ENCODE results near the gene CUZD1.

CUZD1 gene

GRCh38 chr10:122830965-122831353 is 14.7 kb downstream of the CUZD1 start:
- H3K27ac ChIP-seq (ENCODE audit: low read length): no peak overlapping the region
- H3K27me3 ChIP-seq (ENCODE audit: insufficient read depth, low read length, poor library complexity): peaks cover 3% of the 10 kb centered on the region
- ATAC-seq (ENCODE audit: insufficient read depth, low read depth): no peak
- H3K36me3 ChIP-seq (ENCODE audit: insufficient read depth, low read length): peaks cover 10% of the 10 kb centered on the region; the same call in 1 of the 2 replicates
- H3K9me3 ChIP-seq (ENCODE audit: insufficient read depth, low read length, severe bottlenecking): no peaks in the 10 kb centered on the region
- TF ChIP-seq EZH2 (IDR thresholded peaks at IDR 0.05; ENCODE audit: borderline replicate concordance, low read depth, low read length, severe bottlenecking) (no peak), CTCF (IDR thresholded peaks at IDR 0.05; ENCODE audit: borderline replicate concordance, extremely low read depth, low read length, poor library complexity, severe bottlenecking) (no peak)
- no peak overlapping the region for H2AFZ ChIP-seq (ENCODE audit: low read depth, low read length)
- no peak overlapping the region for H3K4me3 ChIP-seq (ENCODE audit: low read depth in 1 of 2, low read length in 2 of 2)
- no peak overlapping the region for H3K4me2 ChIP-seq (ENCODE audit: insufficient read depth, low read length)
- no peaks in the 10 kb centered on the region for H4K20me1 ChIP-seq (ENCODE audit: insufficient read depth, low read length)
- no peaks in the 10 kb centered on the region for H3K79me2 ChIP-seq (ENCODE audit: insufficient read depth, low read length)
- no peaks in the 10 kb centered on the region for H3K4me1 ChIP-seq (ENCODE audit: insufficient read depth, low read length)
- DNase-seq: no peak
- no peak overlapping the region for H3K9ac ChIP-seq (ENCODE audit: low read depth, low read length)

GRCh38 chr10:122830273-122830964 is 15.2 kb downstream of the CUZD1 start:
- Histone ChIP-seq H3K36me3 (ENCODE audit: insufficient read depth, low read length) (peaks cover 10% of the 10 kb centered on the region; the same call in 1 of the 2 replicates), H3K79me2 (ENCODE audit: insufficient read depth, low read length) (no peaks in the 10 kb centered on the region), H3K27ac (ENCODE audit: low read length) (no peak overlapping the region), H3K4me3 (ENCODE audit: low read depth in 1 of 2, low read length in 2 of 2) (no peak overlapping the region), H4K20me1 (ENCODE audit: insufficient read depth, low read length) (no peaks in the 10 kb centered on the region), H3K27me3 (ENCODE audit: insufficient read depth, low read length, poor library complexity) (peaks cover 3% of the 10 kb centered on the region), H3K4me1 (ENCODE audit: insufficient read depth, low read length) (no peaks in the 10 kb centered on the region), H2AFZ (ENCODE audit: low read depth, low read length) (no peak overlapping the region), H3K4me2 (ENCODE audit: insufficient read depth, low read length) (no peak overlapping the region), H3K9me3 (ENCODE audit: insufficient read depth, low read length, severe bottlenecking) (no peaks in the 10 kb centered on the region), H3K9ac (ENCODE audit: low read depth, low read length) (no peak overlapping the region)
- TF ChIP-seq EZH2 (IDR thresholded peaks at IDR 0.05; ENCODE audit: borderline replicate concordance, low read depth, low read length, severe bottlenecking) (no peak), CTCF (IDR thresholded peaks at IDR 0.05; ENCODE audit: borderline replicate concordance, extremely low read depth, low read length, poor library complexity, severe bottlenecking) (no peak)
- no peak for ATAC-seq (ENCODE audit: insufficient read depth, low read depth)
- no peak for DNase-seq

GRCh38 chr10:122829454-122829853 is 16.2 kb downstream of the CUZD1 start:
- no peak for ATAC-seq (ENCODE audit: insufficient read depth, low read depth)
- no peaks in the 10 kb centered on the region for H3K9me3 ChIP-seq (ENCODE audit: insufficient read depth, low read length, severe bottlenecking)

More at GRCh38 chr10:122829454-122829853, 16.2 kb downstream of the CUZD1 start:
- Histone ChIP-seq H3K4me3 (ENCODE audit: low read depth in 1 of 2, low read length in 2 of 2) (no peak overlapping the region), H3K36me3 (ENCODE audit: insufficient read depth, low read length) (peaks cover 10% of the 10 kb centered on the region; the same call in 1 of the 2 replicates), H3K4me1 (ENCODE audit: insufficient read depth, low read length) (no peaks in the 10 kb centered on the region), H3K9ac (ENCODE audit: low read depth, low read length) (no peak overlapping the region), H3K27ac (ENCODE audit: low read length) (no peak overlapping the region), H2AFZ (ENCODE audit: low read depth, low read length) (no peak overlapping the region), H3K79me2 (ENCODE audit: insufficient read depth, low read length) (no peaks in the 10 kb centered on the region), H3K4me2 (ENCODE audit: insufficient read depth, low read length) (no peak overlapping the region), H4K20me1 (ENCODE audit: insufficient read depth, low read length) (no peaks in the 10 kb centered on the region), H3K27me3 (ENCODE audit: insufficient read depth, low read length, poor library complexity) (peaks cover 3% of the 10 kb centered on the region)
- DNase-seq: no peak
- TF ChIP-seq EZH2 (IDR thresholded peaks at IDR 0.05; ENCODE audit: borderline replicate concordance, low read depth, low read length, severe bottlenecking) (no peak), CTCF (IDR thresholded peaks at IDR 0.05; ENCODE audit: borderline replicate concordance, extremely low read depth, low read length, poor library complexity, severe bottlenecking) (no peak)
